Panc1 (cell line): Measurements from ENCODE around the gene NR2C1. TPM values are rescaled to one million over a fixed set of nuclear protein-coding genes. Genes with fewer than 3 reads are reported as not detected.

Source experiments
- ATAC-seq: fragments of 200-7000 bp; cut with Tn5 transposase; 2 replicates; pipeline ENCODE4 v1.9.1; 2020; ENCODE audit warnings: mild to moderate bottlenecking, moderate library complexity
- BruUV-seq: library from RNA; stranded (reverse); fragments of 400-500 nt; replicated peaks from 2 replicates; lab custom pipeline; 2021; lab: Mats Ljungman, UMichigan
- CTCF ChIA-PET: fragments of 300-600 bp; sonication (Branson Sonifier 250); formaldehyde crosslinking; loops from one replicate; lab custom pipeline; 2022; ENCODE audit warnings: antibody characterized with exemption; lab: Charles Lee
- POLR2A ChIA-PET: fragments of 300-600 bp; sonication (Branson Sonifier 250); formaldehyde crosslinking; loops from one replicate; lab custom pipeline; 2022; ENCODE audit warnings: antibody characterized with exemption; lab: Charles Lee
- DNase-seq: peaks from one replicate; pipeline ENCODE4 v3.0.0-alpha.2; 2010; ENCODE audit warnings: low read depth, low spot score
- H3K27ac ChIP-seq: 2 replicates; pipeline ENCODE4 v1.5.1; 2011; ENCODE audit warnings: mild to moderate bottlenecking, low read length, inconsistent platforms
- H3K27me3 ChIP-seq: fragments of 200-500 bp; sonication (Bioruptor generic); 2 replicates; pipeline ENCODE4 v1.6.0; 2014; ENCODE audit warnings: low read length, inconsistent platforms; ENCODE audit not compliant: control insufficient read depth, insufficient read depth
- H3K36me3 ChIP-seq: fragments of 200-500 bp; sonication (Bioruptor generic); 2 replicates; pipeline ENCODE4 v1.5.1; 2014; ENCODE audit warnings: inconsistent platforms, mild to moderate bottlenecking, low read length, moderate library complexity; ENCODE audit not compliant: control insufficient read depth, insufficient read depth
- H3K4me1 ChIP-seq: 2 replicates; pipeline ENCODE4 v1.5.1; 2011; ENCODE audit warnings: inconsistent platforms, mild to moderate bottlenecking, low read length, moderate library complexity; ENCODE audit not compliant: control insufficient read depth, insufficient read depth
- H3K4me3 ChIP-seq, 2 experiments: 2 replicates each; pipeline ENCODE4 v1.5.1; 2011 to 2012; ENCODE audit warnings: low read depth in 2 of 2, low read length in 2 of 2, mild to moderate bottlenecking in 2 of 2, inconsistent platforms in 1 of 2, moderate library complexity in 1 of 2
- H3K9me3 ChIP-seq: fragments of 200-500 bp; sonication (Bioruptor generic); 2 replicates; pipeline ENCODE4 v1.5.1; 2014; ENCODE audit warnings: low read depth, mild to moderate bottlenecking, inconsistent platforms, low read length, moderate library complexity; ENCODE audit not compliant: control insufficient read depth, insufficient read depth
- CTCF ChIP-seq: fragments of 450-650 bp; IDR thresholded peaks from 2 replicates; pipeline ENCODE4 v1.5.1; 2017; ENCODE audit warnings: mild to moderate bottlenecking
- POLR2AphosphoS5 ChIP-seq: IDR thresholded peaks from 2 replicates; pipeline ENCODE4 v1.6.1; 2012; ENCODE audit warnings: mild to moderate bottlenecking, low read depth, low read length, moderate library complexity
- SIN3A ChIP-seq: IDR thresholded peaks from 2 replicates; pipeline ENCODE4 v1.6.1; 2012; ENCODE audit warnings: low read depth, mild to moderate bottlenecking, low read length, moderate library complexity, borderline replicate concordance; ENCODE audit not compliant: insufficient read depth
- TCF7L2 ChIP-seq: IDR thresholded peaks from 2 replicates; pipeline ENCODE4 v1.6.1; 2011; ENCODE audit warnings: mild to moderate bottlenecking, low read depth, low read length, inconsistent platforms
- in situ Hi-C: cut with HindIII; loops from 2 replicates; pipeline ENCODE4 v1.10.0; 2016; ENCODE audit warnings: low sequenced_read_pairs, low pct_unique_long_range_greater_than_20kb
- intact Hi-C: fragments of 100-400 bp; cut with micrococcal nuclease; formaldehyde crosslinking; loops from one replicate; pipeline ENCODE4 v1.10.0; 2022; ENCODE audit not compliant: unreplicated experiment
- total RNA-seq: library from RNA; stranded (reverse); gene quantifications from one replicate; pipeline ENCODE4 v1.2.1, GENCODE V29; 2021; ENCODE audit not compliant: unreplicated experiment
- TF ChIP-seq, protein P1 (sequence below), 2 experiments: IDR thresholded peaks; 2 replicates each; pipeline ENCODE4 v1.6.1; 2011 to 2012; ENCODE audit warnings: low read depth in 2 of 2, control low read depth in 1 of 2, low read length in 1 of 2, mild to moderate bottlenecking in 1 of 2, moderate library complexity in 1 of 2; ENCODE audit not compliant: insufficient read depth in 1 of 2

NR2C1 gene
- total RNA-seq, 1 experiment from 2014 or later, result 84.6 TPM

DNA sequence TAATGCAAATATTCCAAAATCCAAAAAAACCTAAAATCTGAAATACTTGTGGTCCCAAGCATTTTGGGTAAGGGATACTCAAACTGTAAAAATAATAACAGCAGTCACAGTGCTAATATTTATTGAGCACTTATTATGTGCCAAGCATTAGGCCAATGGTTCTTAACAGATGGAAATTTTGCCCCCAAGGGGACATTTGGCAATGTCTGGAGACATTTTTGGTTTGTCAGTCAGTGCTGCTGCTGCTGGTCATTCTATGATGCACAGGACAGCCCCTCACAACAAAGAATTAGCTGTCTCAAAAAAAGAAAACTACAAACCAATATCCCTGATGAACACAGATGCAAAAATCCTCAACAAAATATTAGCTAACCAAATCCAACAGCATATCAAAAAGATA is 75.7 kb downstream of the NR2C1 start:
- no peak overlapping the region for H3K4me3 ChIP-seq
- no peak for TF ChIP-seq POLR2AphosphoS5
- TF ChIP-seq TCF7L2, result no peak
- TF ChIP-seq, protein P1, sequence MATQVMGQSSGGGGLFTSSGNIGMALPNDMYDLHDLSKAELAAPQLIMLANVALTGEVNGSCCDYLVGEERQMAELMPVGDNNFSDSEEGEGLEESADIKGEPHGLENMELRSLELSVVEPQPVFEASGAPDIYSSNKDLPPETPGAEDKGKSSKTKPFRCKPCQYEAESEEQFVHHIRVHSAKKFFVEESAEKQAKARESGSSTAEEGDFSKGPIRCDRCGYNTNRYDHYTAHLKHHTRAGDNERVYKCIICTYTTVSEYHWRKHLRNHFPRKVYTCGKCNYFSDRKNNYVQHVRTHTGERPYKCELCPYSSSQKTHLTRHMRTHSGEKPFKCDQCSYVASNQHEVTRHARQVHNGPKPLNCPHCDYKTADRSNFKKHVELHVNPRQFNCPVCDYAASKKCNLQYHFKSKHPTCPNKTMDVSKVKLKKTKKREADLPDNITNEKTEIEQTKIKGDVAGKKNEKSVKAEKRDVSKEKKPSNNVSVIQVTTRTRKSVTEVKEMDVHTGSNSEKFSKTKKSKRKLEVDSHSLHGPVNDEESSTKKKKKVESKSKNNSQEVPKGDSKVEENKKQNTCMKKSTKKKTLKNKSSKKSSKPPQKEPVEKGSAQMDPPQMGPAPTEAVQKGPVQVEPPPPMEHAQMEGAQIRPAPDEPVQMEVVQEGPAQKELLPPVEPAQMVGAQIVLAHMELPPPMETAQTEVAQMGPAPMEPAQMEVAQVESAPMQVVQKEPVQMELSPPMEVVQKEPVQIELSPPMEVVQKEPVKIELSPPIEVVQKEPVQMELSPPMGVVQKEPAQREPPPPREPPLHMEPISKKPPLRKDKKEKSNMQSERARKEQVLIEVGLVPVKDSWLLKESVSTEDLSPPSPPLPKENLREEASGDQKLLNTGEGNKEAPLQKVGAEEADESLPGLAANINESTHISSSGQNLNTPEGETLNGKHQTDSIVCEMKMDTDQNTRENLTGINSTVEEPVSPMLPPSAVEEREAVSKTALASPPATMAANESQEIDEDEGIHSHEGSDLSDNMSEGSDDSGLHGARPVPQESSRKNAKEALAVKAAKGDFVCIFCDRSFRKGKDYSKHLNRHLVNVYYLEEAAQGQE (IDR thresholded peaks at IDR 0.05; ENCODE audit: insufficient read depth in 1 of 2, low read depth in 2 of 2, low read length in 1 of 2), result no peak
- no peak for TF ChIP-seq SIN3A
- no peak for TF ChIP-seq CTCF
- peaks cover 2% of the 10 kb centered on the region; the same call in 1 of the 2 replicates for H3K36me3 ChIP-seq
- intact Hi-C loops, result no loop called here
- H3K9me3 ChIP-seq, result no peaks in the 10 kb centered on the region
- H3K27me3 ChIP-seq, result no peaks in the 10 kb centered on the region
- CTCF ChIA-PET, result no interaction called here
- no TSS peak for BruUV-seq
- H3K4me1 ChIP-seq, result peaks cover 4% of the 10 kb centered on the region; the same call in 1 of the 2 replicates
- no peak for DNase-seq
- POLR2A ChIA-PET, result no interaction called here
- no peak overlapping the region for H3K27ac ChIP-seq
- ATAC-seq, result no peak
- in situ Hi-C loops, result no loop called here

- H3K27me3 ChIP-seq, result no peaks in the 10 kb centered on the region
- in situ Hi-C loops, result no loop called here
- H3K27ac ChIP-seq, result no peak overlapping the region
- H3K4me1 ChIP-seq, result no peaks in the 10 kb centered on the region
- ATAC-seq, result no peak
- ChIA-PET POLR2A (no interaction called here), CTCF (no interaction called here)
- BruUV-seq, result no TSS peak
- DNase-seq, result no peak
- H3K9me3 ChIP-seq, result no peaks in the 10 kb centered on the region
- no peak overlapping the region for H3K4me3 ChIP-seq
- TF ChIP-seq SIN3A (no peak), TCF7L2 (no peak), POLR2AphosphoS5 (no peak), CTCF (no peak)
- TF ChIP-seq, protein P1 (IDR thresholded peaks at IDR 0.05; ENCODE audit: insufficient read depth in 1 of 2, low read depth in 2 of 2, low read length in 1 of 2), result no peak
- H3K36me3 ChIP-seq, result peaks cover 2% of the 10 kb centered on the region; the same call in 1 of the 2 replicates
- intact Hi-C loops, result no loop called here
Measured at GRCh38 chr12:94997061-94997460, 76.4 kb downstream of the NR2C1 start.
